HG03175 (cell line): ENCODE data around the gene SAMD4B.
"Not testable (repeated sequence)": the region's sequence is repeated elsewhere in the genome, so short reads cannot be mapped to it uniquely, and the experiment has no call there.

Source experiments
- ATAC-seq: cut with Tn5 transposase; IDR thresholded peaks from one replicate; pipeline ENCODE4 v1.9.1; 2021; ENCODE audit warnings: mild to moderate bottlenecking, moderate library complexity; ENCODE audit not compliant: unreplicated experiment

SAMD4B gene

GRCh38 chr19:39363901-39364457, 21.8 kb downstream of the SAMD4B start:
- no peak for ATAC-seq

GRCh38 chr19:39365531-39365930, 23.3 kb downstream of the SAMD4B start:
- ATAC-seq = no peak

GRCh38 chr19:39369200-39369599, 27.0 kb downstream of the SAMD4B start:
- no peak for ATAC-seq

- ATAC-seq = no peak
Observed at GRCh38 chr19:39370735-39371134, 28.5 kb downstream of the SAMD4B start.

- no peak for ATAC-seq
Observed at GRCh38 chr19:39372047-39372802, 30.0 kb downstream of the SAMD4B start.

- ATAC-seq = no peak
Observed at GRCh38 chr19:39372941-39373340, 30.7 kb downstream of the SAMD4B start.

GRCh38 chr19:39375929-39376328, 33.7 kb downstream of the SAMD4B start:
- ATAC-seq = no peak

GRCh38 chr19:39377373-39378362, 35.4 kb downstream of the SAMD4B start:
- no peak for ATAC-seq

GRCh38 chr19:39379366-39379765, 37.1 kb downstream of the SAMD4B start:
- not testable (repeated sequence) for ATAC-seq

- no peak for ATAC-seq
Observed at GRCh38 chr19:39379865-39380396, 37.7 kb downstream of the SAMD4B start.

- no peak for ATAC-seq
Observed at GRCh38 chr19:39380521-39381502, 38.6 kb downstream of the SAMD4B start.

GRCh38 chr19:39381910-39382611, 39.8 kb downstream of the SAMD4B start:
- ATAC-seq = no peak

- no peak for ATAC-seq
Observed at GRCh38 chr19:39382991-39383828, 41.0 kb downstream of the SAMD4B start.

- no peak for ATAC-seq
Observed at GRCh38 chr19:39384839-39385568, 42.8 kb downstream of the SAMD4B start.

GRCh38 chr19:39385629-39386411, 43.6 kb downstream of the SAMD4B start:
- no peak for ATAC-seq

GRCh38 chr19:39386557-39386956, 44.3 kb downstream of the SAMD4B start:
- no peak for ATAC-seq

GRCh38 chr19:39388657-39389056, 46.4 kb downstream of the SAMD4B start:
- ATAC-seq = no peak
